ENCODE results near the gene C14orf119.

C14orf119 gene

GRCh38 chr14:23055147-23055550 is 40.2 kb upstream of the C14orf119 start:
- Histone ChIP-seq H3K9me2 (replicated peaks; ENCODE audit: control insufficient read depth, low read length) (no peaks in the 10 kb centered on the region), H3K27me3 (ENCODE audit: control insufficient read depth, low read length) (peaks cover 6% of the 10 kb centered on the region; the same call in 1 of the 2 replicates), H3K27ac (ENCODE audit: low read depth, low read length) (no peak overlapping the region), H3K4me3 (ENCODE audit: low read length) (no peak overlapping the region), H3K9me3 (ENCODE audit: control insufficient read depth, insufficient read depth, low read length) (no peaks in the 10 kb centered on the region), H3F3A (ENCODE audit: control insufficient read depth, insufficient read depth) (peaks cover 16% of the 10 kb centered on the region), H3K4me2 (ENCODE audit: low read length) (no peak overlapping the region), H3K79me2 (ENCODE audit: control insufficient read depth, low read length) (no peaks in the 10 kb centered on the region), H3K4me1 (ENCODE audit: control insufficient read depth, low read length) (peaks cover 25% of the 10 kb centered on the region), H3K36me3 (ENCODE audit: control insufficient read depth, low read length) (peaks cover 12% of the 10 kb centered on the region), H4K20me1 (ENCODE audit: control insufficient read depth, insufficient read depth, low read depth, low read length) (no peaks in the 10 kb centered on the region)
- TF ChIP-seq CTCF (IDR thresholded peaks at IDR 0.05; ENCODE audit: low read depth, low read length, poor library complexity, severe bottlenecking) (no peak), EZH2phosphoT487 (IDR thresholded peaks at IDR 0.05; ENCODE audit: borderline replicate concordance, low read length) (no peak)

GRCh38 chr14:23055621-23056144 is 39.6 kb upstream of the C14orf119 start:
- peaks cover 26% of the 10 kb centered on the region for H3K4me1 ChIP-seq (ENCODE audit: control insufficient read depth, low read length)
- H3K27ac ChIP-seq (ENCODE audit: low read depth, low read length): no peak overlapping the region
- TF ChIP-seq EZH2phosphoT487 (IDR thresholded peaks at IDR 0.05; ENCODE audit: borderline replicate concordance, low read length) (no peak), CTCF (IDR thresholded peaks at IDR 0.05; ENCODE audit: low read depth, low read length, poor library complexity, severe bottlenecking) (no peak)
- H3K4me3 ChIP-seq (ENCODE audit: low read length): no peak overlapping the region
- no peaks in the 10 kb centered on the region for H3K9me2 ChIP-seq (replicated peaks; ENCODE audit: control insufficient read depth, low read length)
- no peaks in the 10 kb centered on the region for H3K9me3 ChIP-seq (ENCODE audit: control insufficient read depth, insufficient read depth, low read length)
- H3F3A ChIP-seq (ENCODE audit: control insufficient read depth, insufficient read depth): peaks cover 22% of the 10 kb centered on the region
- H3K36me3 ChIP-seq (ENCODE audit: control insufficient read depth, low read length): peaks cover 17% of the 10 kb centered on the region
- H4K20me1 ChIP-seq (ENCODE audit: control insufficient read depth, insufficient read depth, low read depth, low read length): no peaks in the 10 kb centered on the region
- H3K79me2 ChIP-seq (ENCODE audit: control insufficient read depth, low read length): no peaks in the 10 kb centered on the region
- H3K27me3 ChIP-seq (ENCODE audit: control insufficient read depth, low read length): peaks cover 6% of the 10 kb centered on the region; the same call in 1 of the 2 replicates
- peak overlapping the region; percentile 95; the same call in 1 of the 2 replicates for H3K4me2 ChIP-seq (ENCODE audit: low read length)

GRCh38 chr14:23056145-23056955 is 39.0 kb upstream of the C14orf119 start:
- Histone ChIP-seq H3K4me2 (ENCODE audit: low read length) (peak overlapping the region; percentile 95), H3K79me2 (ENCODE audit: control insufficient read depth, low read length) (no peaks in the 10 kb centered on the region), H3K9me3 (ENCODE audit: control insufficient read depth, insufficient read depth, low read length) (no peaks in the 10 kb centered on the region), H3K27me3 (ENCODE audit: control insufficient read depth, low read length) (peaks cover 6% of the 10 kb centered on the region; the same call in 1 of the 2 replicates), H3K4me1 (ENCODE audit: control insufficient read depth, low read length) (peaks cover 26% of the 10 kb centered on the region), H3K4me3 (ENCODE audit: low read length) (peak overlapping the region; percentile 66), H3F3A (ENCODE audit: control insufficient read depth, insufficient read depth) (peaks cover 26% of the 10 kb centered on the region), H3K27ac (ENCODE audit: low read depth, low read length) (no peak overlapping the region), H4K20me1 (ENCODE audit: control insufficient read depth, insufficient read depth, low read depth, low read length) (no peaks in the 10 kb centered on the region), H3K9me2 (replicated peaks; ENCODE audit: control insufficient read depth, low read length) (no peaks in the 10 kb centered on the region), H3K36me3 (ENCODE audit: control insufficient read depth, low read length) (peaks cover 24% of the 10 kb centered on the region)
- TF ChIP-seq CTCF (IDR thresholded peaks at IDR 0.05; ENCODE audit: low read depth, low read length, poor library complexity, severe bottlenecking) (peak; percentile 90), EZH2phosphoT487 (IDR thresholded peaks at IDR 0.05; ENCODE audit: borderline replicate concordance, low read length) (no peak)
